ENCODE results near the gene SERPINF2. TPM values are rescaled to one million over a fixed set of nuclear protein-coding genes. Genes with fewer than 3 reads are reported as not detected.
"Not testable (repeated sequence)": the region's sequence is repeated elsewhere in the genome, so short reads cannot be mapped to it uniquely, and the experiment has no call there.

The SERPINF2 gene
- 0.91 and 0.93 TPM in 2 replicates for total RNA-seq

- intact Hi-C loops (cut with micrococcal nuclease): no loop called here
These were observed at the start of gene SERPINF2 for GRCh38 chr17:1742371-1743087. SERPINF2 (plus strand) TSS chr17:1742871; CDS start chr17:1744996, 2,125 bp downstream.

- intact Hi-C loops (cut with micrococcal nuclease): no loop called here
These were observed 49.3 kb upstream of the SERPINF2 start for GRCh38 chr17:1693339-1693738.

- intact Hi-C loops (cut with micrococcal nuclease): no loop called here
These were observed 47.3 kb upstream of the SERPINF2 start for GRCh38 chr17:1695365-1695764.

GRCh38 chr17:1697681-1698080 lies 45.0 kb upstream of the SERPINF2 start:
- intact Hi-C loops (cut with micrococcal nuclease): no loop called here

- intact Hi-C loops (cut with micrococcal nuclease): not testable (repeated sequence)
These were observed 42.8 kb upstream of the SERPINF2 start for GRCh38 chr17:1699891-1700290.

GRCh38 chr17:1703063-1703462 lies 39.6 kb upstream of the SERPINF2 start:
- intact Hi-C loops (cut with micrococcal nuclease): no loop called here

- intact Hi-C loops (cut with micrococcal nuclease): no loop called here
These were observed 37.7 kb upstream of the SERPINF2 start for GRCh38 chr17:1705004-1705403.

- intact Hi-C loops (cut with micrococcal nuclease): no loop called here
These were observed 35.6 kb upstream of the SERPINF2 start for GRCh38 chr17:1707107-1707506.

- intact Hi-C loops (cut with micrococcal nuclease): not testable (repeated sequence)
These were observed 33.8 kb upstream of the SERPINF2 start for GRCh38 chr17:1708791-1709346.

GRCh38 chr17:1709403-1709951 lies 33.2 kb upstream of the SERPINF2 start:
- intact Hi-C loops (cut with micrococcal nuclease): no loop called here

- intact Hi-C loops (cut with micrococcal nuclease): no loop called here
These were observed 32.5 kb upstream of the SERPINF2 start, which contains the start of gene TLCD2 for GRCh38 chr17:1709971-1710806. TLCD2 (minus strand) TSS chr17:1710377; CDS start chr17:1710242, 135 bp downstream.

- intact Hi-C loops (cut with micrococcal nuclease): loop anchor here (1.0 kb wide), 1 partner anchor 42 kb away; no protein-coding TSS in a partner anchor
These were observed 31.7 kb upstream of the SERPINF2 start for GRCh38 chr17:1710807-1711553.

GRCh38 chr17:1711804-1712203 lies 30.9 kb upstream of the SERPINF2 start:
- intact Hi-C loops (cut with micrococcal nuclease): loop anchor here (1.0 kb wide), 1 partner anchor 43 kb away; no protein-coding TSS in a partner anchor

- intact Hi-C loops (cut with micrococcal nuclease): no loop called here
These were observed 30.4 kb upstream of the SERPINF2 start for GRCh38 chr17:1712271-1712670.

GRCh38 chr17:1713160-1713877 lies 29.4 kb upstream of the SERPINF2 start:
- intact Hi-C loops (cut with micrococcal nuclease): no loop called here

GRCh38 chr17:1713878-1714426 lies 28.7 kb upstream of the SERPINF2 start:
- intact Hi-C loops (cut with micrococcal nuclease): no loop called here

- intact Hi-C loops (cut with micrococcal nuclease): no loop called here
These were observed 28.2 kb upstream of the SERPINF2 start for GRCh38 chr17:1714427-1714979.

GRCh38 chr17:1714980-1715802 lies 27.5 kb upstream of the SERPINF2 start:
- intact Hi-C loops (cut with micrococcal nuclease): loop anchor here (5.0 kb wide), 2 partner anchors 423 to 587 kb away; partner anchors contain the start of genes SMG6 and SRR

GRCh38 chr17:1715803-1716075 lies 26.9 kb upstream of the SERPINF2 start:
- intact Hi-C loops (cut with micrococcal nuclease): loop anchor here (1.0 to 5.0 kb wide), 12 partner anchors 9 to 621 kb away; partner anchors contain the start of genes CRK, DPH1, INPP5K and PRPF8

Data from T-helper 1 cell treated with Interleukin-12 subunit alpha and Interleukin-12 subunit beta and Interleukin-4 antibody, amounts not matched to agents 30 ng/mL and 1 ng/mL, for 36 hours (primary cell).